Activated CD8-positive, alpha-beta memory T cell treated with anti-CD3 and anti-CD28 coated beads, Interleukin-2, amount 50 U/mL, for 48 hours (primary cell): Measurements from ENCODE around the gene PSKH1.

Source experiments
- DNase-seq: peaks from one replicate; pipeline ENCODE4 v3.0.0-alpha.2; 2020

Gene PSKH1

GRCh38 chr16:67868290-67868689, 24.8 kb upstream of the PSKH1 start:
- DNase-seq: no peak

GRCh38 chr16:67869653-67870052, 23.4 kb upstream of the PSKH1 start:
- no peak for DNase-seq

- DNase-seq: no peak
These were observed 21.8 kb upstream of the PSKH1 start for GRCh38 chr16:67871256-67871655.

GRCh38 chr16:67872131-67872630, 20.9 kb upstream of the PSKH1 start:
- no peak for DNase-seq

DNA sequence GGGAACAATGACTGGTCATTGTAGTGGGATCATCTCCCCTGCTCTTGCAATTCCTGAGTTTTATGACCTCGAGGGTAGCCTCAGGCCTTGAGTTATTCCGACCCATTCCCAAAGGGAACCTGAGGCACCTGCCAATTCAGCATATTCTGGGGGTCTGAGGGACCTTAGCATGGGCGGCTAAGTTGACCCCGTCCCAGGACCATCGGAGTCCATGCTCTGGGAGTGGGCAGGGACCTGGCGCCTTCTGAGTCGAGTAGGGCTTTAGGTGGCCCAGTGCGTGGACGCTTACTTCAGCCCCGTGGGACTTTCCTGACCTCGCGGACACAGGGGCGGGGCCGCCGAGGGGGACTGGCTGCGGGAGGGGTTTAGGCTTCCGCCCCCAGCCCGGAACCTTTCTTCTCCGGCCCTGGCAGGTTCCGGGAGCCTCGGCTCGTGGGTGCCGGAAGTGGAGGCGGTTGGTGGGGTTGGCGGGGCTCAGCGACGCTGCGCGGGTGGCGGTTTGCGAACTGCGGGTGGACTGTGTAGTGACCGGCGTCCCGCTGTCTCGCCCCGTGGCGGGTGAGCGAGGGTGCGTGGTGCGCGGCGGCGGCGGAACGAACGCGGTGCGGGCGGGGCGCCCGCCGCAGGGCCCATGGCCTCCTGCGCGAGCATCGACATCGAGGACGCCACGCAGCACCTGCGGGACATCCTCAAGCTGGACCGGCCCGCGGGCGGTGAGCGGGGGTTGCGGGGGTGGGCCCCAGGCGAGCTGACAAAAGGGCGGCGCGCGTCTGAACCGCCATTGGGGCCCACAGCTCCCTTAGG, 20.2 kb upstream of the PSKH1 start, which contains the start of gene EDC4:
Gene EDC4, plus strand, starts transcription at position 422 of the 804 bp plus-strand sequence. Its CDS starts 210 bp downstream, at position 632.
- peak; percentile 97 for DNase-seq

DNA sequence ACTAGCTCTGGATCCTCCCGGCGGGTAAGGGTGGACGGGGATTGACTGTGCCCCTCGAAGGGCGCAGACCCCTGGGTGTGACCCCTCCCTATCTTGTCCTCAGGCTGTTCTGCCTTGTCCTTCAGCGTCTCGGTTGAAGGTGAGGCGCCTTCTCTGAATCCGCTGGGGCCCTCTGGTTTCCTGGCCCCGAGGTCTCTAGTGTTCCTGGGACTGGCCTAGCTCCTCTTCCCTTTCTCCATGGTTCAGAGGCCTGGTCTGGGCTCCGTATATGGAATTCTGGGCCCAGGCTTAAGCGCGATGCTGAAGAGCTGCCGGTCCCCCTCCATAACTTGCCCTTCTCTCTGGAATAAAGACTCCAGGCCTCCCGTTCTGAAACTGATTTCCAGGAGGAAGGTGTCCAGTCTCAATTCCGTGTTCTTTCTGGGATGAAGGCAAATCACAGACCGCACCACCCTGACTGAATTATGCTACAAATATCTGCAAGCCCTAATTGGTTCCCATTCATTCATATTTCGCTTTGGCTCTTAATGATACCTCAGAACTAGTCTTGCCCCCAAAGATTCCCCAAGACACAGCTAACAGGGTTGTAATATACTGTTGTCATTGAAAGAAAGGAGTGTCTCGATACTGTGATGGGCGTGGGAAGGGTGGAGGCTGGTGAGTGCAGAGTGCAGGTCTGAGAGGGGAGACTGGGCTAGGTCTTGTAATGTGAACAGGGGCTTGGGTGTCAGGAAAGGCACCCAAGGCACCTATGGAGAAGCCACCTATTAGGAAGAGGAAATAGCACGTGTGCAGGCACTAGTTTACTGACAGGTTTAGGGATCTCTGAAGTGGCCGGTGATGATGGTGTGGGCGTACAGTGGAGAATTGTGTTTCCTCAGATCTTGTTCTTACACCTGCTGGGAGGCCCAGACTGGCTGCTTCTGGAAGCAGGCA, 19.4 kb upstream of the PSKH1 start:
- no peak for DNase-seq

DNA sequence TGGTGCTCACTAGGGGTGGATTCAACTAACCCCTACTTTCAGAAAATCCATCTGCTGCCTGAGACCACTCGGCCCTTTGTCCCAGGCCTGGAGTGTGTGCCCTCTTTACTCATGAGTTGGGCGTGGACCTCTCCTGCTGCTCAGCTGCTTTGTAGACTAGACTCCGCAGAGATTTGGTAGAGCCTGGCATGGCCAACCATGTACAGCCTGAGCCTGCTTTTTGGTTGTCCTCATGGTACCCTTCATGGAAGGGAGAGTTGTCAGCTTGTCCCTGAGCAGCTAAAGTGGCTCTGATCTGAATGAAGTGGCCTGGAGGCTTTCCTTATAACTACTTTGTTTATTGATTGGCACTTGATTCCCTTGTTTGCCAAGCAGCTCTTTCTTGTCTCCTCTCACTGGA, 18.7 kb upstream of the PSKH1 start:
- DNase-seq: no peak

- DNase-seq: no peak
These were observed 16.0 kb upstream of the PSKH1 start for GRCh38 chr16:67877064-67877463.

GRCh38 chr16:67878232-67878631, 14.8 kb upstream of the PSKH1 start:
- DNase-seq: no peak

DNA sequence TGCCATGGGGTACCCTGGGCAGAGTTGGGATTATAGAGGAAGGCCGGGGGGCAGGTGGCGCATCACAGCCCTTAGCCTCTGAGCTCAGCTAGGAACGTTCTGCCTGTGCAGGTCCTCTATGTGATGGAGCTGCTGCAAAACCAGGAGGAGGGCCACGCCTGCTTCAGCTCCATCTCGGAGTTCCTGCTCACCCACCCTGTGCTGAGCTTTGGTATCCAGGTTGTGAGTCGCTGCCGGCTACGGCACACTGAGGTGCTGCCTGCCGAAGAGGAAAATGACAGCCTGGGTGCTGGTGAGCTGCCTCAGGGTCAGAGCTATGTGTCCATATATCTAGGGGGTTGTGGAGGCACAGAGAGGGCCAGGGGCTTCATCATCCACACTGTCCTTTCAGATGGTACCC, 14.2 kb upstream of the PSKH1 start:
- DNase-seq: no peak

- no peak for DNase-seq
These were observed 13.6 kb upstream of the PSKH1 start for GRCh38 chr16:67879462-67879861.

DNA sequence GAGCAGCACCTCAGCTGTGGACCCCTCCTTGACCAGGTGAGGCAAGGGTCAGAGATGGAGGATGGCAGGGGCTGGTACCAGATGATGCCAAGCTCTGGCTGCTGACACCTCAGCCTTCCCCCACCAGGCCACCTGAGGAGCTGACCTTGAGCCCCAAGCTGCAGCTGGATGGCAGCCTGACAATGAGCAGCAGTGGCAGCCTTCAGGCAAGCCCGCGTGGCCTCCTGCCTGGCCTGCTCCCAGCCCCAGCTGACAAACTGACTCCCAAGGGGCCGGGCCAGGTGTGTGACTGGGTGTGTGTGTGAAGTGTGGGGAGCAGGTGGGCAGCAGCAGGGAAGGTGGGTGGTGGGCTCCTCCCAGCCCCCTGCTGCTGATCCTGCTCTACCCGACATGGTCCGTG, 13.1 kb upstream of the PSKH1 start:
- DNase-seq: no peak

GRCh38 chr16:67880584-67880983, 12.5 kb upstream of the PSKH1 start:
- no peak for DNase-seq

DNA sequence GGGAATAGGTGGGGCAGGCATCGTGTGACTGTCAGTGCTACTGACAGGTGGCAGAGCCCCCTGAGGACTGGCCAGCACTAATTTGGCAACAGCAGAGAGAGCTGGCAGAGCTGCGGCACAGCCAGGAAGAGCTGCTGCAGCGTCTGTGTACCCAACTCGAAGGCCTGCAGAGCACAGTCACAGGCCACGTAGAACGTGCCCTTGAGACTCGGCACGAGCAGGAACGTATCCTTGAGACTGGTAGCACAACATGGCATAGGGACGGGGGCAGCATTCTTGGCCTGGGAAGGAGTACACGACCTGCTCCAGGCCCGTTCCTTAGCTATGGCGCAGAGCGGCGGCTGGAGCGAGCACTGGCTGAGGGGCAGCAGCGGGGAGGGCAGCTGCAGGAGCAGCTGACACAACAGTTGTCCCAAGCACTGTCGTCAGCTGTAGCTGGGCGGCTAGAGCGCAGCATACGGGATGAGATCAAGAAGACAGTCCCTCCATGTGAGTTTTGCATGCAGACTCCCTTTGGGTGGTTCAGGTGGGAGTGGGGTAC, 11.4 kb upstream of the PSKH1 start:
- DNase-seq: no peak

DNA sequence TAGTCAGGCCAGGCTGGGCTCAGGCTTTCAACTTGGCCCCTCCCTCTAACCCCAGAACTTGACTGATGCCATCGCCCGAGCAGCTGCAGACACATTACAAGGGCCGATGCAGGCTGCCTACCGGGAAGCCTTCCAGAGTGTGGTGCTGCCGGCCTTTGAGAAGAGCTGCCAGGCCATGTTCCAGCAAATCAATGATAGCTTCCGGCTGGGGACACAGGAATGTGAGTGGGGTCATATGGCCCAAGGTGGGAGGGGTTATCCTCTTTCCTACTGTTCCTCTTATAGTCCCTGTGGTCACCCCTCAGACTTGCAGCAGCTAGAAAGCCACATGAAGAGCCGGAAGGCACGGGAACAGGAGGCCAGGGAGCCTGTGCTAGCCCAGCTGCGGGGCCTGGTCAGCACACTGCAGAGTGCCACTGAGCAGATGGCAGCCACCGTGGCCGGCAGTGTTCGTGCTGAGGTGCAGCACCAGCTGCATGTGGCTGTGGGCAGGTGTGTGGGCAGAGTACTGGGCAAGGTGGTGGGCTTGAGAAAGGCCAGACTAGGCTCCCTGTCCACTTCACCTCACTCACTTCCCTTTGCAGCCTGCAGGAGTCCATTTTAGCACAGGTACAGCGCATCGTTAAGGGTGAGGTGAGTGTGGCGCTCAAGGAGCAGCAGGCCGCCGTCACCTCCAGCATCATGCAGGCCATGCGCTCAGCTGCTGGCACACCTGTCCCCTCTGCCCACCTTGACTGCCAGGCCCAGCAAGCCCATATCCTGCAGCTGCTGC, 10.5 kb upstream of the PSKH1 start:
- no peak for DNase-seq

DNA sequence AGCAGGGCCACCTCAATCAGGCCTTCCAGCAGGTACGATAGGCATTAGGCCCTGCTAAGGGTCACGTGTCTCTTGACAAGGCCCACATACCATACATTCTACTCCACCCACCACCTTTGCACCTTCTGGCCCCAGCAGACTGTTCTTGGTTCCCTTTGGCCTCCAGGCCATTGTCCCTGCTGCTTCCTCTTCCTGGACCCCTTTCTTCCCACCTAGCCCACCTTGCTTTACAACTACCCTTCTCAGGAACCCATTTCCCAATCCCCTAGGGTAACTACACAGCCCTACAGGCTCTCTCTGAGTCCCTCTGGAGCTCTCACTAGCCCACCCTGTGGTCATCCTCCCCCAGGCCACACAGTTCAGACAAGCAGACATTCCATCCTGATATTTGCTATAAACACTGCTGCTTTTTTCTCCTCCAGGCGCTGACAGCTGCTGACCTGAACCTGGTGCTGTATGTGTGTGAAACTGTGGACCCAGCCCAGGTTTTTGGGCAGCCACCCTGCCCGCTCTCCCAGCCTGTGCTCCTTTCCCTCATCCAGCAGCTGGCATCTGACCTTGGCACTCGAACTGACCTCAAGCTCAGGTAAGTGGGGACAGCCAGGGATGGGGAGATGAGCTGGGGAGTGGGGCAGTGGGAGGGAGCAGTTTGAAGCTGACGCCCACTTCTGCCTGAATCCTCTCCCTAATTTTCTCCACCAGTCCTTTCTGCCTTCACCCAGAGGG, 9.7 kb upstream of the PSKH1 start:
- no peak for DNase-seq

DNA sequence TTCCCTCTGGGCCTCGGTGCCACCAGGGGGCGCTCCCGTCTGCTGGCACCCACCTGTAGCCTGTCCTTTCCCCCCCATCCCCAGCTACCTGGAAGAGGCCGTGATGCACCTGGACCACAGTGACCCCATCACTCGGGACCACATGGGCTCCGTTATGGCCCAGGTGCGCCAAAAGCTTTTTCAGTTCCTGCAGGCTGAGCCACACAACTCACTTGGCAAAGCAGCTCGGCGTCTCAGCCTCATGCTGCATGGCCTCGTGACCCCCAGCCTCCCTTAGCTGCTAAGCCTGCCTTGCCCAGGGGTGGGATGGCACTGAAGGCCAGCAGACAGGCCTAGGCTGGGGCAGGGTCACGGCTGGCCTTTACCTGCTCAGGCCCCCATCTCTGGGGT, 9.2 kb upstream of the PSKH1 start:
- DNase-seq: peak; percentile 91

DNA sequence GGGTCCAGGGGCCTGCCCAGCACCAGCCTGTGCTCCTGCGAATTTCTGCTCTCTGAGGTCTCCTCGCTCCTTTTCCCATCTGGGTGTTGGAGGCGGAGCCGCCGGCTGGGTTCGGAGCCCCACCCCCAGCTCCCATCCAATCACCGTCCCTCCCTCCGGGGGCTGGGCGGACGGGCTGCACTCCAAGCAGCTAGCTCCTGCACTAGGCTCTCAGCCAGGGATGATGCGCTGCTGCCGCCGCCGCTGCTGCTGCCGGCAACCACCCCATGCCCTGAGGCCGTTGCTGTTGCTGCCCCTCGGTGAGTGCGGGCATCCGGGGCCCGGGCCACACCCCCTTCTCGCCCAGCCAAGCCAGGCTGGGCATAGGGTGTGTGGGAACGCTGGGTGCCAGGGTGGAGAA, 8.4 kb upstream of the PSKH1 start, which contains the start of gene NRN1L:
Gene NRN1L, plus strand, starts transcription at position 202 of the 400 bp plus-strand sequence. Its CDS starts 19 bp downstream, at position 221.
- no peak for DNase-seq

DNA sequence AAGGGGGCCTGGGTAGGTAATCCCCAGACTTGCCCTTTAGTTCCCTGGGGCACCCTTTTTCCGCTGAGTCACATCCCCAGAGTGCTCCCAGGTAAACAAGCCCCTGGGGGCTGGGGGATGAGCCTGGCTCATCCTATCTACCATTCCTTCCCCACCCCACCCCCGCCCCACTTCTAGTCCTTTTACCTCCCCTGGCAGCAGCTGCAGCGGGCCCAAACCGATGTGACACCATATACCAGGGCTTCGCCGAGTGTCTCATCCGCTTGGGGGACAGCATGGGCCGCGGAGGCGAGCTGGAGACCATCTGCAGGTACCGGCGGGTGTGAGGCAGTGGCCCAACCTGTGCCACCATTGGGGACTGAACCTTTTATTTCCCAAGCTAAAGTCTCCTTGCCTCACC, 7.5 kb upstream of the PSKH1 start:
- DNase-seq: no peak

DNA sequence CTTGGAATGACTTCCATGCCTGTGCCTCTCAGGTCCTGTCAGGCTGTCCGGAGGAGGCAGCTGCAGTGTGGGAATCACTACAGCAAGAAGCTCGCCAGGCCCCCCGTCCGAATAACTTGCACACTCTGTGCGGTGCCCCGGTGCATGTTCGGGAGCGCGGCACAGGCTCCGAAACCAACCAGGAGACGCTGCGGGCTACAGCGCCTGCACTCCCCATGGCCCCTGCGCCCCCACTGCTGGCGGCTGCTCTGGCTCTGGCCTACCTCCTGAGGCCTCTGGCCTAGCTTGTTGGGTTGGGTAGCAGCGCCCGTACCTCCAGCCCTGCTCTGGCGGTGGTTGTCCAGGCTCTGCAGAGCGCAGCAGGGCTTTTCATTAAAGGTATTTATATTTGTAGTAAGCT, 7.1 kb upstream of the PSKH1 start:
- no peak for DNase-seq

GRCh38 chr16:67886387-67886786, 6.7 kb upstream of the PSKH1 start:
- DNase-seq: no peak

DNA sequence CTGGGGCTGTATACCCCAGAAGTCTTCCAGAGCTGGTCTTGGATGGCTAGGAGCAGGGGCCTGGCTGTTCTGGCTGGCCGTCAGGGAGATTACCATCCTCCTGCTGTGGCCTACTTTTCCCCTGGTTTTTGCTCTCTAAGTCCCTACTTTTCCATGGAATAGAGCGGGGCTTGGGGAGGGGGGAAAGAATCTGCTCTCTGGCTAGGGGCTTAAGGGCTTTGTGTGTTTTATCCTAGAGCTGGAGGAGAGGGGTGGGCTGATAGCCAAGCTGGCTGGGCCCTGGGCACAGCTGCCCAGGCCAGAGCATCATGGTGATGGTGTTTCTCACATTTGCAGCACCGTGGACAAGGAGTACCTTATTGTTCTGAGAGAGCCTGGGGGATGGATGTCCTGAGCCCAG, 4.7 kb upstream of the PSKH1 start:
- DNase-seq: no peak
